A549 (cell line): ENCODE results near the gene C18orf63.

Source experiments
- MYC ChIP-seq: IDR thresholded peaks from 2 replicates; pipeline ENCODE4 v1.6.1; 2012; ENCODE audit warnings: mild to moderate bottlenecking, inconsistent platforms, low read length, improper control_type of control experiment, borderline replicate concordance
- SMC3 ChIP-seq: fragments of >200 bp; sonication (Bioruptor Twin); formaldehyde crosslinking; IDR thresholded peaks from 3 replicates; pipeline ENCODE4 v1.6.1; 2018; ENCODE audit warnings: inconsistent platforms

- TF ChIP-seq SMC3 (no peak), MYC (no peak)
Measured at GRCh38 chr18:74271635-74272034, 44.0 kb upstream of the C18orf63 start.
